ENCODE measurements around the gene DOCK6. TPM values are rescaled to one million over a fixed set of nuclear protein-coding genes. Genes with fewer than 3 reads are reported as not detected.

DOCK6 gene
- total RNA-seq, 1 donor from 2014 or later = 86.9 TPM

- Mint-ChIP-seq H3K27me3 (ENCODE audit: unreplicated experiment) (no peaks in the 10 kb centered on the region), H3K4me3 (ENCODE audit: unreplicated experiment) (peak overlapping the region; percentile 60), H3K27ac (ENCODE audit: unreplicated experiment) (peak overlapping the region; percentile 66), H3K9me3 (ENCODE audit: unreplicated experiment) (no peaks in the 10 kb centered on the region), H3K4me1 (ENCODE audit: unreplicated experiment) (peaks cover 69% of the 10 kb centered on the region), H3K36me3 (ENCODE audit: unreplicated experiment) (peaks cover 16% of the 10 kb centered on the region)
- no peak for DNase-seq (ENCODE audit: extremely low spot score, unreplicated experiment)
- TF ChIP-seq CTCF (IDR thresholded peaks at IDR 0.05) = no peak
Measured at GRCh38 chr19:11192957-11193939, 69.1 kb downstream of the DOCK6 start.

- TF ChIP-seq CTCF (IDR thresholded peaks at IDR 0.05) = no peak
- Mint-ChIP-seq H3K36me3 (ENCODE audit: unreplicated experiment) (peaks cover 27% of the 10 kb centered on the region), H3K9me3 (ENCODE audit: unreplicated experiment) (no peaks in the 10 kb centered on the region), H3K27me3 (ENCODE audit: unreplicated experiment) (no peaks in the 10 kb centered on the region), H3K4me3 (ENCODE audit: unreplicated experiment) (peak overlapping the region; percentile 62), H3K4me1 (ENCODE audit: unreplicated experiment) (peaks cover 74% of the 10 kb centered on the region), H3K27ac (ENCODE audit: unreplicated experiment) (peak overlapping the region; percentile 86)
- no peak for DNase-seq (ENCODE audit: extremely low spot score, unreplicated experiment)
Measured at GRCh38 chr19:11191934-11192333, 70.4 kb downstream of the DOCK6 start.

- Mint-ChIP-seq H3K4me1 (ENCODE audit: unreplicated experiment) (peaks cover 76% of the 10 kb centered on the region), H3K27ac (ENCODE audit: unreplicated experiment) (peak overlapping the region; percentile 86), H3K27me3 (ENCODE audit: unreplicated experiment) (no peaks in the 10 kb centered on the region), H3K9me3 (ENCODE audit: unreplicated experiment) (no peaks in the 10 kb centered on the region), H3K4me3 (ENCODE audit: unreplicated experiment) (peak overlapping the region; percentile 62), H3K36me3 (ENCODE audit: unreplicated experiment) (peaks cover 33% of the 10 kb centered on the region)
- DNase-seq (ENCODE audit: extremely low spot score, unreplicated experiment) = peak; percentile 89
- TF ChIP-seq CTCF (IDR thresholded peaks at IDR 0.05) = no peak
Measured at GRCh38 chr19:11191273-11191755, 71.0 kb downstream of the DOCK6 start.

GRCh38 chr19:11190501-11190900, 71.8 kb downstream of the DOCK6 start:
- Mint-ChIP-seq H3K9me3 (ENCODE audit: unreplicated experiment) (no peaks in the 10 kb centered on the region), H3K27me3 (ENCODE audit: unreplicated experiment) (no peaks in the 10 kb centered on the region), H3K4me3 (ENCODE audit: unreplicated experiment) (peak overlapping the region; percentile 56), H3K27ac (ENCODE audit: unreplicated experiment) (peak overlapping the region; percentile 86), H3K4me1 (ENCODE audit: unreplicated experiment) (peaks cover 71% of the 10 kb centered on the region), H3K36me3 (ENCODE audit: unreplicated experiment) (peaks cover 37% of the 10 kb centered on the region)
- no peak for DNase-seq (ENCODE audit: extremely low spot score, unreplicated experiment)
- no peak for TF ChIP-seq CTCF (IDR thresholded peaks at IDR 0.05)

- peaks cover 46% of the 10 kb centered on the region for H3K36me3 Mint-ChIP-seq (ENCODE audit: unreplicated experiment)
- no peak for DNase-seq (ENCODE audit: extremely low spot score, unreplicated experiment)
- TF ChIP-seq CTCF (IDR thresholded peaks at IDR 0.05) = no peak
- no peaks in the 10 kb centered on the region for H3K27me3 Mint-ChIP-seq (ENCODE audit: unreplicated experiment)
- peaks cover 57% of the 10 kb centered on the region for H3K4me1 Mint-ChIP-seq (ENCODE audit: unreplicated experiment)
- no peak overlapping the region for H3K4me3 Mint-ChIP-seq (ENCODE audit: unreplicated experiment)
- peak overlapping the region; percentile 56 for H3K27ac Mint-ChIP-seq (ENCODE audit: unreplicated experiment)
- H3K9me3 Mint-ChIP-seq (ENCODE audit: unreplicated experiment) = no peaks in the 10 kb centered on the region
Measured at GRCh38 chr19:11187441-11187840, 74.9 kb downstream of the DOCK6 start.

All from osteocyte (in vitro differentiated cells).